ENCODE results near the gene ADGRG4.

DNA sequence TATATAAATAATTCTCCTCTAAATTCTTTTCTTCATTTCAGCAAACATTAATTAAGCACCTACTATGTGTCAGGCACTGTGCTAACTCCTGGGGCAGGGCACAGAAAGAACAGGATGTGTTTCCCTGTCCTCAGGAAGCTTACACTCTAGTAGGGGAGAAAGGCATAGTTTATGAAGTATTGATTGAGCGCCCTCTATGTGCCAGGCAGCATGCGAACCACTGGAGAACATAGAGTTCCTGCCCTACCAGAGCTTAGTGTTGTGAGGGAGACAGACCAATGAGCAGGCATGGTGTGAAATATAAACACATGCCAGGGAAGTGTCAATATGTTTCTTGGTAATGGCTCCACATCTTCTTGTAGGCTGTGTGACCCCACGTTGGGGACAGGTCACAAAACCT is 3.7 kb downstream of the ADGRG4 start:
- TF ChIP-seq, protein P1, sequence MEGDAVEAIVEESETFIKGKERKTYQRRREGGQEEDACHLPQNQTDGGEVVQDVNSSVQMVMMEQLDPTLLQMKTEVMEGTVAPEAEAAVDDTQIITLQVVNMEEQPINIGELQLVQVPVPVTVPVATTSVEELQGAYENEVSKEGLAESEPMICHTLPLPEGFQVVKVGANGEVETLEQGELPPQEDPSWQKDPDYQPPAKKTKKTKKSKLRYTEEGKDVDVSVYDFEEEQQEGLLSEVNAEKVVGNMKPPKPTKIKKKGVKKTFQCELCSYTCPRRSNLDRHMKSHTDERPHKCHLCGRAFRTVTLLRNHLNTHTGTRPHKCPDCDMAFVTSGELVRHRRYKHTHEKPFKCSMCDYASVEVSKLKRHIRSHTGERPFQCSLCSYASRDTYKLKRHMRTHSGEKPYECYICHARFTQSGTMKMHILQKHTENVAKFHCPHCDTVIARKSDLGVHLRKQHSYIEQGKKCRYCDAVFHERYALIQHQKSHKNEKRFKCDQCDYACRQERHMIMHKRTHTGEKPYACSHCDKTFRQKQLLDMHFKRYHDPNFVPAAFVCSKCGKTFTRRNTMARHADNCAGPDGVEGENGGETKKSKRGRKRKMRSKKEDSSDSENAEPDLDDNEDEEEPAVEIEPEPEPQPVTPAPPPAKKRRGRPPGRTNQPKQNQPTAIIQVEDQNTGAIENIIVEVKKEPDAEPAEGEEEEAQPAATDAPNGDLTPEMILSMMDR (IDR thresholded peaks at IDR 0.05): no peak
- no peak for TF ChIP-seq POLR2A (IDR thresholded peaks at IDR 0.05)
- TF ChIP-seq POLR2AphosphoS5 (IDR thresholded peaks at IDR 0.05): no peak

Data from prostate gland (tissue), 2 donors.